ENCODE measurements around the gene GMDS.

GMDS gene

DNA sequence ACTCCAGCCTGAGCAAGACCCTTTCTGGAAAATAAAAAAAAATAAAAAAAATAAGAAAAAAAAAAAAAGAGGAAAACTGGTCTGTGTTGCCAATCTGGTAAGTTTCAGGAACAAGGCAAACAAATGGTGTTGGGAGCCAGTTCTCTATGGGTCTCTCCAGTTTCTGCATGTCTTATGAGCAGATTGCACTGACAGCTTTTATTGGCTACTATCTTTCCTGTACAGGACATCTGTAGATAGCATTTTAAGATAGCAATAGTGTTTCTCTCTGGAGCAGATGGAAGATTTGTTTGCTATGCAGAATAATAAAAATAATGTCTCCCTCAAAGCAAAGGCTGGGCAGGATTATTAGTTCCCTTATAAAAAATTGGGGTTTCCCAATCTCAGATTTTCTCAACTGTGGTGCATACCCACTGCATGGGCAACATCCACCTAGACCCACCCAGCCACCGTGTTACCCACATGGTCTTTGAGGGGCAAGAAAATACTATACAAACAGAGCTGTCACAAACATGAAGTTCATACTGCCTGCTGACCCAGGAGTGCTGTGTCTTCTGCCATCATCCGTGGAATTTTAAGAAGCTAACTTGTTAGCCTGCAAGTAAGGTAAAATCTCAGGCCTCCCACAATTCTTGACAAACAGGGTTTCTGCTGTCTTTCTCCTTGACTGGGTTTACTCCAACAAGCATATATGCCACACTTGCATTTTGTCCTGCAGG lies 9.5 kb downstream of the GMDS start:
- H3K36me3 ChIP-seq, result no peaks in the 10 kb centered on the region
- no peaks in the 10 kb centered on the region for H3K4me1 ChIP-seq
- no peaks in the 10 kb centered on the region for H3K27me3 ChIP-seq
- H3K4me3 ChIP-seq (ENCODE audit: low read depth, low read length), result no peak overlapping the region
- H3K9me3 ChIP-seq, result no peaks in the 10 kb centered on the region
- TF ChIP-seq, protein P1, sequence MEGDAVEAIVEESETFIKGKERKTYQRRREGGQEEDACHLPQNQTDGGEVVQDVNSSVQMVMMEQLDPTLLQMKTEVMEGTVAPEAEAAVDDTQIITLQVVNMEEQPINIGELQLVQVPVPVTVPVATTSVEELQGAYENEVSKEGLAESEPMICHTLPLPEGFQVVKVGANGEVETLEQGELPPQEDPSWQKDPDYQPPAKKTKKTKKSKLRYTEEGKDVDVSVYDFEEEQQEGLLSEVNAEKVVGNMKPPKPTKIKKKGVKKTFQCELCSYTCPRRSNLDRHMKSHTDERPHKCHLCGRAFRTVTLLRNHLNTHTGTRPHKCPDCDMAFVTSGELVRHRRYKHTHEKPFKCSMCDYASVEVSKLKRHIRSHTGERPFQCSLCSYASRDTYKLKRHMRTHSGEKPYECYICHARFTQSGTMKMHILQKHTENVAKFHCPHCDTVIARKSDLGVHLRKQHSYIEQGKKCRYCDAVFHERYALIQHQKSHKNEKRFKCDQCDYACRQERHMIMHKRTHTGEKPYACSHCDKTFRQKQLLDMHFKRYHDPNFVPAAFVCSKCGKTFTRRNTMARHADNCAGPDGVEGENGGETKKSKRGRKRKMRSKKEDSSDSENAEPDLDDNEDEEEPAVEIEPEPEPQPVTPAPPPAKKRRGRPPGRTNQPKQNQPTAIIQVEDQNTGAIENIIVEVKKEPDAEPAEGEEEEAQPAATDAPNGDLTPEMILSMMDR (IDR thresholded peaks at IDR 0.05; ENCODE audit: low read depth, low read length), result no peak
- no peak for DNase-seq

DNA sequence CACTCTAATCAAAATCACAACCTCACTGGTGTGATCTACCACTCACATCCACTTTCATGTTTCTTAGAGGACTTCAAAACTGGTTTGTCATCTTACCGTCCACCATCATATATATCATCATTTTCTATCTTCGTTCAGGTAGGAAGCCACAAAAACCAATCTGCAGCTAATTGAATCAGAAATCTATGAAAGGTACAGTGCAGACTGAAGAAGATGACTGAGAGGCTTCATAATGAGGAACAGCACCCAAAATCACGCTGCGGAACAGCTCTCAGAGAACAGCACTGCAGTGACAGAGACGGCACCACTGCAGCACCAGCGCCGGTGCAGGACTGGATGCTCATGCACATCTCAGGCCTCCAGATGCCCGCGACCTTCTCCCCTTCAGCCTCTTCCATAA lies 13.0 kb downstream of the GMDS start:
- TF ChIP-seq, protein P1 (IDR thresholded peaks at IDR 0.05; ENCODE audit: low read depth, low read length), result no peak
- H3K27me3 ChIP-seq, result peaks cover 5% of the 10 kb centered on the region; the same call in 1 of the 2 replicates
- H3K9me3 ChIP-seq, result no peaks in the 10 kb centered on the region
- H3K4me1 ChIP-seq, result no peaks in the 10 kb centered on the region
- no peak overlapping the region for H3K4me3 ChIP-seq (ENCODE audit: low read depth, low read length)
- H3K36me3 ChIP-seq, result no peaks in the 10 kb centered on the region
- no peak for DNase-seq

DNA sequence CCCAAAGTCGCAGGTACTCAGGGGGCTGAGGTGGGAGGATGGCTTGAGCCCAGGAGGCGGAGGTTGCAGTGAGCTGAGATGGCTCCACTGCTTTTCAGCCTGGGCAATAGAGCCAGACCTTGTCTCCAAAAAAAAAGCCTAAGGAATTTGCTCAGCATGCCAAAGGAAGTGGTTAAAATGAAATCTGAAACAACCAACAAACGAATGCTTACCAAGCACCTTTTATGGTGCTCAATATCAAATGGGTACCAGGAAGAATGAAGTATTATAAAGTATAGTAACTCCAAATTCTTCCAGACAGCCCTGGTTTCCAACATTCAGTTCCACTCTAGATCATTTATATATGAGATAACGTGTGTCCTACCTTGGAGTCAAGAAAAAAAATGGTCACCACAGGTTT lies 14.0 kb downstream of the GMDS start:
- no peaks in the 10 kb centered on the region for H3K4me1 ChIP-seq
- H3K27me3 ChIP-seq, result peaks cover 5% of the 10 kb centered on the region; the same call in 1 of the 2 replicates
- H3K9me3 ChIP-seq, result no peaks in the 10 kb centered on the region
- H3K4me3 ChIP-seq (ENCODE audit: low read depth, low read length), result no peak overlapping the region
- H3K36me3 ChIP-seq, result no peaks in the 10 kb centered on the region
- TF ChIP-seq, protein P1 (IDR thresholded peaks at IDR 0.05; ENCODE audit: low read depth, low read length), result no peak
- no peak for DNase-seq

DNA sequence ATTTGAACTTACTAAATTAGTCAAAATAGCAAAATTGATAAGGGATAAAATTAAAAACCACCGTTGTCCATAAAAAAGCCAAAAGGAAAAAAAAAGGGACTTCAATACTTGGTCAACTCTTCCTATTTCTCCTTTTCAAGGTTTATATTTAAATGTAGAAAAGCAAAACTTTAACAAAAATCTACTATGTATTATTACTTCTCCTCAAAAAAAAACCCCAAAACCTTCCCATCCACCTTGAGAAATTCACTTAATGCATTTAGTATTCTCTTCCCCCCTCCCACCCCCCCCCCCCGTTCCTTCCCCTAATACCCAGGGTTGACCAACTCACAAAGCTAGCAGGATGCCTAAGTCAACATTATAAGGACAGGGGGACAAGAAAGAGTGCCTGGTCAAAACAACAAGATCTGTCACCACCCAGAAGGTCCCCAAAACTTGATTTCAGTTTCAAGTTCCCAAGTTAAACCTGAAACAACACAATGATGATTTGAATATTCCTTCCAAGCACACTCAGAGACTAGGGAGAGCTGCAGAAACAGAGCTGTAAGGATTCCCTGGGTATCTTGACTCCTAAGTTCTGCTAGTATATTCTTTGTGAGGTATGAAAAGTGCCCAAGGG lies 14.6 kb downstream of the GMDS start:
- Histone ChIP-seq H3K4me3 (ENCODE audit: low read depth, low read length) (no peak overlapping the region), H3K4me1 (no peaks in the 10 kb centered on the region), H3K9me3 (no peaks in the 10 kb centered on the region), H3K27me3 (peaks cover 5% of the 10 kb centered on the region; the same call in 1 of the 2 replicates), H3K36me3 (no peaks in the 10 kb centered on the region)
- TF ChIP-seq, protein P1 (IDR thresholded peaks at IDR 0.05; ENCODE audit: low read depth, low read length), result no peak
- no peak for DNase-seq

DNA sequence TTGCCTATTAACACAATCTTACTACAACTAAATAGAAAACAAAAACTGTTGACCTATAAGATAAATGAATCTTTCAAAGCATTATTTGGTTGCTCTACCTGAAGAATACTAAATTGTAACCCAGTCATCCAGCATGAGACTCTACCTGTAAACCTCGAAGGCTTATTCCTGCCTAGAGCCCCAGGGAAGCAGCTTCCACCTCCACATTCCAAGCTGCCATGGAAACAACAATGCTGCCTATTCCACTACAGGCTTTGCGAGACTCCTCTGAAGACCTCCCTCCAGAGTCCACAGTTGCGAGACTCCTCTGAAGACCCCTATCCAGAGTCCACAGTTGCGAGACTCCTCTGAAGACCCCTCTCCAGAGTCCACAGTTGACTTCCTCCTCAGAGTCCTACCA lies 15.7 kb downstream of the GMDS start:
- DNase-seq, result no peak
- H3K4me1 ChIP-seq, result no peaks in the 10 kb centered on the region
- no peaks in the 10 kb centered on the region for H3K36me3 ChIP-seq
- TF ChIP-seq, protein P1 (IDR thresholded peaks at IDR 0.05; ENCODE audit: low read depth, low read length), result no peak
- H3K9me3 ChIP-seq, result no peaks in the 10 kb centered on the region
- no peak overlapping the region for H3K4me3 ChIP-seq (ENCODE audit: low read depth, low read length)
- peaks cover 5% of the 10 kb centered on the region; the same call in 1 of the 2 replicates for H3K27me3 ChIP-seq

DNA sequence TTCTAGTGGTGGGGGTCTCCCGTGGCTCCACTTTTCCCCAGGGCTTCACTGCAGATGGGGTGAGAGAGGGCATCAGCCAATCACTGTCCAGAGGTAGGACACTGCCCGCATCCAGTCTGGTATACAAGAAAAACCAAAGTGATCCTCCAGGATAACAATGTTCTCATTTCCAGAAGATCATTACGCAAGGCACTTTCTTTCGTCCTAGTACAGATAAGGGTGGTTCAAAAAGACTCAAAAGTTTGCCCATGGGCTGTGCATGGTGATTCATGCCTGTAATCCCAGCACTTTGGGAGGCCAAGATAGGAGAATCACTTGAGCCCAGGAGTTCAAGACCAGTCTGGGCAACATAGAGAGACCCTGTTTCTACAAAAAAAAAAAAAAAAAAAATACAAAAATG lies 16.4 kb downstream of the GMDS start:
- H3K4me3 ChIP-seq (ENCODE audit: low read depth, low read length), result no peak overlapping the region
- TF ChIP-seq, protein P1 (IDR thresholded peaks at IDR 0.05; ENCODE audit: low read depth, low read length), result no peak
- no peaks in the 10 kb centered on the region for H3K9me3 ChIP-seq
- H3K27me3 ChIP-seq, result peaks cover 8% of the 10 kb centered on the region
- DNase-seq, result no peak
- no peaks in the 10 kb centered on the region for H3K4me1 ChIP-seq
- no peaks in the 10 kb centered on the region for H3K36me3 ChIP-seq
